GM18505 (cell line): Measurements from ENCODE around the gene UPB1.

Source experiments
- ATAC-seq: cut with Tn5 transposase; IDR thresholded peaks from one replicate; pipeline ENCODE4 v1.9.1; 2021; ENCODE audit not compliant: unreplicated experiment
- POLR2A ChIP-seq: IDR thresholded peaks from 4 replicates; pipeline ENCODE4 v1.6.1; 2011; ENCODE audit warnings: borderline replicate concordance; ENCODE audit not compliant: insufficient read depth, insufficient read length; ENCODE audit errors: extremely low read depth

The UPB1 gene

DNA sequence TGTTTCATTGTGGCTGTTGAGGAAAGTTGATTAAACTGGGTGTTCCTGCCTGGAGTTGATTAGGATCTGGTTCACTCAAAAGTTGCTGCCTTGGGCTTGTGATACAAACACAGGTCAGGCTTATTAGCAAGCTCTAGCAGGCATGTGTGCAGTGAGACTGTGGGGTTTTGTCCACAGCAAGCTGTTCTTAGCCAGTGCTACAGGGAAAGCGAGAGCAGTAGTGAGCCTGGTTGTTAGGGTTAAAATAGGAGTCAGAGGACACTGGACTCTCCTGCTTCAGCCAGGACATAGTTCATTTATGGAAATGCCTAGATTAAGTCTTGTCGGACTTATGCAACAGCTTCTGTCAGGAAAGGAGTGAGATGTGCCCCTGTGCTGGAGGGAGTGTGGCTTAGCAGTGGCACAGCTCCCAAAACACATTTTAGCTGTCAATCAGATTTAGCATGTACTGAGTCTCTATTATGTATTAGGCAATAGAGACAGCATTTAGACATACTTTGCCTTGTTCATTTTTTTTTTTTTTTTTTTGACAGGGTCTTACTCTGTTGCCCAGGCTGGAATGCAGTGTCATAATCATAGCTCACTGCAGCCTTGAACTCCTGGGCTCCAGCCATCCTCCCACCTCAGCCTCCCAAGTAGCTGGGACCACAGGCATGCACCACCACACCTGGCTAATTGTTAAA is 69.4 kb downstream of the UPB1 start:
- TF ChIP-seq POLR2A = no peak
- ATAC-seq = no peak

DNA sequence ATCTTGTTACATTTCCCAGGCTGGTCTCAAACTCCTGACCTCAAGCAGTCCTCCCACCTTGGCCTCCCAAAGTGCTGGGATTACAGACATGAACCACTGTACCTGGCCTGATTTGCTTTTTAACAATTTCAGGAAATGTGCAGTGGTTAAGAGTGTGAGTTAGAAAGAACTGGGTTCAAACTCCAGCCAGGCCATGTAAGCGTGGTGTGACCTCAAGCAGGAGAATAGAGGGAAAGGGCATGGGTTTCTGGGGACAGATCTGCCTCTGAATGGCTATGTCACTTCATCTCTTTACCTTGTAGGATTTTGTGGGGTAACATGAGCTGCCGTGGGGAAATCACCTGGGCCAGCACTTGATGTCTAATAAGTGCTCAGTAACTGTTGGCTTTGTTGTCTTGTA is 69.9 kb downstream of the UPB1 start:
- no peak for ATAC-seq
- no peak for TF ChIP-seq POLR2A

DNA sequence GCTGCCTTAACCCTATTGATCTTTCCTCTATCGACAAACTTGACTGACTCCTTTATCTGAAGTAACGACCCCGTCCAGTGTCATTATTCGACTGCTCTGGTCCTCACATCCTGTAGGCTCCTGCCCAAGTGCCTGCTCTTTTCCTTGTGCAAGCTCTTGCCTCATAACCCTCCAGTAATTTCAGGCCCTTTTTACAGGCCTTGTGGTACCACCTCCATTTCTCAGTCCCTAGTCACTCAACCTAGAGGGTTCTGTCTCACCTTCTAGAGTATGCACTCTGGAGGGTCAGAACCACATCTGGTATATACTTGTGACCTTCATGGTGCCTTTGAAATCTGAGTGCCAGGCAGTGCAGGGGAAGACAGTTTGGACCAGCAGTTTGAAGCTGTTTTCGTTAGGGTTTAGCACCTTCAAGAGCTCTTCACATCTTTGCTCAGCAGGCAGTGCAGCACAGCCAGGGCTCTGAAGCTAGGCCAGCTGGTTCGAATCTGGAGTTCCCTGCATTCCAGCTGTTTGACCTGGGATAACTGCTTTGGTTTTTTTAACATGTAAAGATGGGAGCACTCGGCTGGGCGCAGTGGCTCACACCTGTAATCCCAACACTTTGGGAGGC is 71.9 kb downstream of the UPB1 start:
- no peak for TF ChIP-seq POLR2A
- no peak for ATAC-seq

DNA sequence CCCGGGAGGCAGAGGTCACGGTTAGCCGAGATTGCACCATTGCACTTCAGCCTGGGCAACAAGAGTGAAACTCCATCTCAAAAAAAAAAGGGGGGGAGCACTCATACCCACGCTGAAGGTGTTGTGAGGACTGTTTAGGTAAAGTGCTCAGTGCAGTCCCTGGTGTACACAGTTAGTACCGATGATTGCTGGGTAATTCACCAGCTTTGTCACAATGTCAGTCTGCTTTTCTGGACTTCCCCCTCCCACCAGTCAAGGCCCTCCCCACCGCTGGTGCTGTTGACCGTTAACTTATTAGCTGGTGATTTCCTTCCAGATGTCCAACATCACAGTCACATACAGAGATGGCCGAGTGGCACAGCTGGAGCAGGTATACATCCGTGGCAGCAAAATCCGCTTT is 72.5 kb downstream of the UPB1 start:
- ATAC-seq = no peak
- TF ChIP-seq POLR2A = no peak

DNA sequence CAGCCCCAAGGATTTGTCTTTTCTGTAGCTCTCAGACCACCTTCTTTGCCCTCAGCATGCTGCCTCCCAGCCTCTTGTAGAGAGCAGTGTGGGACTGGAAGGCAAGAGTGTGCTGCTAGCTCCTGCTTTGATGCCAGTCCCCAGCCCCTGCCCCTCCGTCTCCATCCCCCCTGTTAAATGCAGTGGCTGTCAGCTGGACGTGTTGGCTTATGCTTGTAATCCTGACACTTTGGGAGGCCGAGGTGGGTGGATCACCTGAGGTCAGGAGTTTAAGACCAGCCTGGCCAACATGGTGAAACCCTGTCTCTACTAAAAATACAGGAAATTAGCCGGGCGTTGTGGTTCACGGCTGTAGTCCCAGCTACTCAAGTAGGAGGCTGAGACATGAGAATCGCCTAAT is 76.1 kb downstream of the UPB1 start:
- TF ChIP-seq POLR2A = no peak
- ATAC-seq = no peak

DNA sequence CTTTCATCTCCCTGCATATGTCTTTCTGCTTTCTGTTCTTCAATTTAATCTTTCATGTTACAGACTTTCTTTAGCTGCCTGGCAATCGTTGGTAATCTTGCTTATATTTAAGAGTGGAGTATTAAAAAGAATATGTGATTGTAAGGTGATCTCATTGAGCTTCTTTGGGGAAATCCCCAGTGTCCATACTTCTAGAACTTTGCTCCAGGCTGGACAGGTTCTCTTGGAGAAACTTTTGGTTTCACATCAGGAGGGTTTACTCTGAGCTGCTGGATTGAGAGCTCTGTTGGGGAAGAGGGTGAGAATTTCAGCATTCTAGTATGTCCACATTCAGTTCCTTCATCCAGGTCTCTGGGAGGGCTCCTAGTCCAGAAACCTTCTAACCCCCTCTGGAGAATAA is 81.6 kb downstream of the UPB1 start:
- TF ChIP-seq POLR2A = no peak
- no peak for ATAC-seq
